HCT116 (cell line): Measurements from ENCODE around the gene HMGA1. TPM values are rescaled to one million over a fixed set of nuclear protein-coding genes. Genes with fewer than 3 reads are reported as not detected.

Experiments
- ATAC-seq: fragments of 200-7000 bp; cut with Tn5 transposase; 2 replicates; pipeline ENCODE4 v1.9.1; 2020; ENCODE audit warnings: mild to moderate bottlenecking, moderate library complexity
- BruUV-seq: library from RNA; stranded (reverse); fragments of 400-500 nt; replicated peaks from 2 replicates; lab custom pipeline; 2021; lab: Mats Ljungman, UMichigan
- CTCF ChIA-PET: fragments of 300-600 bp; sonication (Branson Sonifier 250); formaldehyde crosslinking; loops from one replicate; lab custom pipeline; 2021; ENCODE audit warnings: antibody characterized with exemption; lab: Charles Lee
- POLR2A ChIA-PET: fragments of 300-600, 350-600 bp; sonication (Branson Sonifier 250); formaldehyde crosslinking; loops from one replicate; lab custom pipeline; 2021; ENCODE audit warnings: antibody characterized with exemption; lab: Charles Lee
- RAD21 ChIA-PET, 2 experiments: fragments of 300-600 bp; sonication (Branson Sonifier 250); formaldehyde crosslinking; loops; one replicate each; lab custom pipeline; 2023; ENCODE audit warnings: low total read pairs in 2 of 2; ENCODE audit not compliant: uncharacterized antibody in 2 of 2, unreplicated experiment in 2 of 2, low non-redundant PET in 1 of 2; lab: Charles Lee
- DNase-seq: peaks from one replicate; pipeline ENCODE4 v3.0.0-alpha.2; 2010; ENCODE audit warnings: low read depth, low spot score
- H2AFZ ChIP-seq: fragments of 200-600 bp; shearing (Covaris generic), sonication (generic); 2 replicates; pipeline ENCODE4 v1.6.1; 2017; ENCODE audit warnings: low read depth, mixed run types, mixed read lengths, antibody characterized with exemption, low read length; ENCODE audit not compliant: poor library complexity, severe bottlenecking
- H3K27ac ChIP-seq: 2 replicates; pipeline ENCODE4 v1.5.1; 2012; ENCODE audit warnings: low read depth, low read length
- H3K27me3 ChIP-seq: fragments of 200-600 bp; sonication (generic); 2 replicates; pipeline ENCODE4 v1.6.1; 2016; ENCODE audit warnings: mixed run types, low read length, mixed read lengths; ENCODE audit not compliant: insufficient read depth
- H3K36me3 ChIP-seq, 2 experiments: fragments of 200-500 bp in 1 of 2; fragments of 200-600 bp in 1 of 2; sonication (Bioruptor generic) in 1 of 2; sonication (generic) in 1 of 2; 2 replicates each; pipeline versions ENCODE4 v1.5.1 to v1.6.1; 2014 to 2016; ENCODE audit warnings: low read length in 2 of 2, inconsistent platforms in 1 of 2, mixed read lengths in 1 of 2, mixed run types in 1 of 2; ENCODE audit not compliant: insufficient read depth in 2 of 2, control insufficient read depth in 1 of 2
- H3K4me1 ChIP-seq, 2 experiments: fragments of 200-600 bp in 1 of 2; sonication (generic) in 1 of 2; 2 replicates each; pipeline versions ENCODE4 v1.5.1 to v1.6.1; 2012 to 2017; ENCODE audit warnings: low read length in 2 of 2, inconsistent platforms in 1 of 2, mild to moderate bottlenecking in 1 of 2, mixed read lengths in 1 of 2, mixed run types in 1 of 2, moderate library complexity in 1 of 2; ENCODE audit not compliant: insufficient read depth in 2 of 2, control insufficient read depth in 1 of 2
- H3K4me2 ChIP-seq: fragments of 200-600 bp; sonication (generic); 2 replicates; pipeline ENCODE4 v1.6.1; 2017; ENCODE audit warnings: mixed run types, low read length, mixed read lengths
- H3K4me3 ChIP-seq, 2 experiments: fragments of 200-600 bp in 1 of 2; sonication (generic) in 1 of 2; replicated peaks in 1 of 2; 2 replicates each; pipeline ENCODE4 v1.5.1; 2011 to 2016; ENCODE audit warnings: low read length in 2 of 2, control low read depth in 1 of 2, low read depth in 1 of 2, mild to moderate bottlenecking in 1 of 2, mixed read lengths in 1 of 2, mixed run types in 1 of 2
- H3K79me2 ChIP-seq: fragments of 200-600 bp; sonication (generic); 2 replicates; pipeline ENCODE4 v1.6.1; 2017; ENCODE audit warnings: mild to moderate bottlenecking, mixed run types, low read length, moderate library complexity, mixed read lengths; ENCODE audit not compliant: insufficient read depth
- H3K9ac ChIP-seq: fragments of 200-600 bp; sonication (generic); 2 replicates; pipeline ENCODE4 v1.6.1; 2016; ENCODE audit warnings: low read length, mixed read lengths
- H3K9me2 ChIP-seq: fragments of 200-600 bp; sonication (generic), shearing (Covaris generic); 2 replicates; pipeline ENCODE4 v1.6.1; 2017; ENCODE audit warnings: mixed run types, mild to moderate bottlenecking, moderate library complexity; ENCODE audit not compliant: insufficient read depth
- H3K9me3 ChIP-seq, 2 experiments: fragments of 200-500 bp in 1 of 2; fragments of 200-600 bp in 1 of 2; sonication (Bioruptor generic) in 1 of 2; sonication (generic) in 1 of 2; 2 replicates each; pipeline ENCODE4 v1.6.1; 2014 to 2017; ENCODE audit warnings: low read length in 2 of 2, mixed read lengths in 2 of 2, inconsistent platforms in 1 of 2, low read depth in 1 of 2, mild to moderate bottlenecking in 1 of 2, mixed run types in 1 of 2, moderate library complexity in 1 of 2; ENCODE audit not compliant: control insufficient read depth in 1 of 2, insufficient read depth in 1 of 2
- H4K20me1 ChIP-seq: fragments of 200-600 bp; sonication (generic), shearing (Covaris generic); 2 replicates; pipeline ENCODE4 v1.6.1; 2017; ENCODE audit warnings: mixed run types, mild to moderate bottlenecking, moderate library complexity; ENCODE audit not compliant: insufficient read depth
- CBX3 ChIP-seq: IDR thresholded peaks from 2 replicates; pipeline ENCODE4 v1.6.1; 2012; ENCODE audit warnings: low read depth
- CTCF ChIP-seq, 3 experiments: fragments of 200-600 bp in 1 of 3; sonication (generic) in 1 of 3; IDR thresholded peaks in 2 of 3; conservative IDR thresholded peaks in 1 of 3; 2 replicates each; pipeline ENCODE4 v1.5.1; 2012 to 2017; ENCODE audit warnings: low read depth in 2 of 3, low read length in 2 of 3, antibody characterized with exemption in 1 of 3, borderline replicate concordance in 1 of 3, control low read depth in 1 of 3, mild to moderate bottlenecking in 1 of 3, mixed read lengths in 1 of 3, mixed run types in 1 of 3, moderate library complexity in 1 of 3; ENCODE audit not compliant: insufficient read depth in 1 of 3
- ELF1 ChIP-seq: IDR thresholded peaks from 2 replicates; pipeline ENCODE4 v1.6.1; 2012; ENCODE audit warnings: low read depth, borderline replicate concordance
- EZH2 ChIP-seq: fragments of 200-600 bp; sonication (generic); IDR thresholded peaks from 2 replicates; pipeline ENCODE4 v1.6.1; 2017; ENCODE audit warnings: antibody characterized with exemption, mixed run types
- POLR2A ChIP-seq: IDR thresholded peaks from 2 replicates; pipeline ENCODE4 v1.7.0; 2011; ENCODE audit warnings: borderline replicate concordance; ENCODE audit not compliant: insufficient read depth, insufficient read length; ENCODE audit errors: extremely low read depth
- POLR2AphosphoS5 ChIP-seq: IDR thresholded peaks from 2 replicates; pipeline ENCODE4 v1.6.1; 2011; ENCODE audit warnings: mild to moderate bottlenecking, low read depth, low read length, moderate library complexity
- REST ChIP-seq: IDR thresholded peaks from 2 replicates; pipeline ENCODE4 v1.6.1; 2012; ENCODE audit warnings: low read depth
- SP1 ChIP-seq: IDR thresholded peaks from 2 replicates; pipeline ENCODE4 v1.6.1; 2012; ENCODE audit warnings: low read depth
- YY1 ChIP-seq: IDR thresholded peaks from 2 replicates; pipeline ENCODE4 v1.6.1; 2011; ENCODE audit warnings: low read length, low read depth, moderate library complexity, mild to moderate bottlenecking; ENCODE audit not compliant: insufficient replicate concordance; ENCODE audit errors: extremely low read depth
- ZFX ChIP-seq: fragments of 450-650 bp; IDR thresholded peaks from 2 replicates; pipeline ENCODE4 v1.6.1; 2017
- ZNF274 ChIP-seq: fragments of 200-500 bp; sonication (Bioruptor generic); IDR thresholded peaks from 2 replicates; pipeline ENCODE4 v1.6.1; 2014; ENCODE audit warnings: mild to moderate bottlenecking, low read depth, low read length, inconsistent platforms
- intact Hi-C: fragments of 100-400 bp; cut with micrococcal nuclease; formaldehyde crosslinking; loops from 2 replicates; pipeline ENCODE4 v1.10.0; 2022
- total RNA-seq: library from RNA; stranded (reverse); gene quantifications from one replicate; pipeline ENCODE4 v1.2.1, GENCODE V29; 2021; ENCODE audit not compliant: unreplicated experiment

The HMGA1 gene
- total RNA-seq, 1 experiment from 2014 or later: 2,459 TPM

GRCh38 chr6:34205466-34205865, 31.2 kb upstream of the HMGA1 start:
- Histone ChIP-seq H3K4me2 (no peak overlapping the region), H3K36me3 (no peaks in the 10 kb centered on the region), H3K27me3 (no peaks in the 10 kb centered on the region), H3K9ac (no peak overlapping the region), H3K79me2 (no peaks in the 10 kb centered on the region), H4K20me1 (no peaks in the 10 kb centered on the region), H3K4me3 (no peak overlapping the region), H3K9me3 (no peaks in the 10 kb centered on the region), H3K27ac (no peak overlapping the region), H3K4me1 (peaks cover 0 to 44% of the 10 kb centered on the region in 2 experiments; a peak in 3 of 4 replicates), H2AFZ (peak overlapping the region; percentile 95), H3K9me2 (no peaks in the 10 kb centered on the region)
- ChIA-PET POLR2A (interaction anchor here (3.8 kb wide), 1 partner anchor 31 kb away, joined by 12 read pairs; the partner anchor contains the start of gene HMGA1), RAD21 (no interaction called here), CTCF (interaction anchor here (0.5 to 2.9 kb wide), 2 partner anchors 9 to 20 kb away, joined by 3 to 7 read pairs; no protein-coding TSS in a partner anchor)
- ATAC-seq (no peak), DNase-seq (no peak)
- TF ChIP-seq YY1: peak; percentile 39
- no peak for TF ChIP-seq EZH2
- intact Hi-C loops: no loop called here
- BruUV-seq: no TSS peak

GRCh38 chr6:34205916-34206315, 30.8 kb upstream of the HMGA1 start:
- no peaks in the 10 kb centered on the region for H3K9me3 ChIP-seq
- H3K27me3 ChIP-seq: no peaks in the 10 kb centered on the region
- intact Hi-C loops: no loop called here
- H3K4me2 ChIP-seq: no peak overlapping the region
- H3K4me1 ChIP-seq: peaks cover 0 to 39% of the 10 kb centered on the region in 2 experiments; a peak in 3 of 4 replicates
- ChIA-PET POLR2A (interaction anchor here (0.5 to 3.8 kb wide), 2 partner anchors 31 to 42 kb away, joined by 4 to 12 read pairs; partner anchors contain the start of gene HMGA1), CTCF (interaction anchor here (2.9 kb wide), 1 partner anchor 10 kb away, joined by 7 read pairs; no protein-coding TSS in a partner anchor), RAD21 (no interaction called here)
- no peak overlapping the region for H3K4me3 ChIP-seq
- ATAC-seq (no peak), DNase-seq (no peak)
- no TSS peak for BruUV-seq
- no peaks in the 10 kb centered on the region for H4K20me1 ChIP-seq
- H3K27ac ChIP-seq: no peak overlapping the region
- H3K9ac ChIP-seq: no peak overlapping the region
- H3K9me2 ChIP-seq: no peaks in the 10 kb centered on the region
- no peaks in the 10 kb centered on the region for H3K36me3 ChIP-seq
- no peaks in the 10 kb centered on the region for H3K79me2 ChIP-seq
- H2AFZ ChIP-seq: peak overlapping the region; percentile 95
- TF ChIP-seq EZH2: no peak
- no peak for TF ChIP-seq POLR2AphosphoS5
- no peak for TF ChIP-seq CTCF (IDR thresholded peaks at IDR 0.05 in 2 of 3, conservative IDR thresholded peaks at IDR 0.05 in 1 of 3; ENCODE audit: borderline replicate concordance in 1 of 3, insufficient read depth in 1 of 3, low read depth in 2 of 3, low read length in 2 of 3)
- TF ChIP-seq YY1: no peak
- TF ChIP-seq REST: no peak
- TF ChIP-seq CBX3: no peak
- TF ChIP-seq ELF1: no peak
- TF ChIP-seq ZNF274: no peak
- no peak for TF ChIP-seq POLR2A
- TF ChIP-seq ZFX: no peak
- no peak for TF ChIP-seq SP1
